Glutamatergic neuron (in vitro differentiated cells): ENCODE results near the gene IL1RAP. TPM values are rescaled to one million over a fixed set of nuclear protein-coding genes. Genes with fewer than 3 reads are reported as not detected.

Source experiments
- DNase-seq: peaks from one replicate; pipeline ENCODE4 v3.0.0; 2022
- H3K27ac Mint-ChIP-seq: one replicate; pipeline ENCODE4 v1.8.0; 2020; ENCODE audit warnings: mild to moderate bottlenecking, mixed read lengths, inconsistent platforms; ENCODE audit not compliant: unreplicated experiment
- H3K27me3 Mint-ChIP-seq: one replicate; pipeline ENCODE4 v1.8.0; 2020; ENCODE audit warnings: mild to moderate bottlenecking, moderate library complexity, mixed read lengths, inconsistent platforms; ENCODE audit not compliant: unreplicated experiment
- H3K36me3 Mint-ChIP-seq: one replicate; pipeline ENCODE4 v1.8.0; 2020; ENCODE audit warnings: mild to moderate bottlenecking, mixed read lengths, inconsistent platforms; ENCODE audit not compliant: unreplicated experiment
- H3K4me1 Mint-ChIP-seq: one replicate; pipeline ENCODE4 v1.8.0; 2020; ENCODE audit warnings: mild to moderate bottlenecking, low read depth, mixed read lengths, inconsistent platforms; ENCODE audit not compliant: unreplicated experiment
- H3K4me3 Mint-ChIP-seq: one replicate; pipeline ENCODE4 v1.8.0; 2020; ENCODE audit warnings: mild to moderate bottlenecking, mixed read lengths, inconsistent platforms; ENCODE audit not compliant: unreplicated experiment
- H3K9me3 Mint-ChIP-seq: one replicate; pipeline ENCODE4 v1.8.0; 2020; ENCODE audit warnings: mild to moderate bottlenecking, moderate library complexity, mixed read lengths, inconsistent platforms; ENCODE audit not compliant: unreplicated experiment
- CTCF ChIP-seq: fragments of 200-600 bp; sonication (generic); IDR thresholded peaks from one replicate; pipeline ENCODE4 v1.5.0; 2021; ENCODE audit not compliant: partially characterized antibody, unreplicated experiment
- total RNA-seq: library from RNA; stranded (reverse); fragmentation: NEBNext Ultra II Directional; extraction: Animal tissue kit (Norgen Biotek cat#: 25700); gene quantifications from one replicate; pipeline ENCODE4 v1.2.1, GENCODE V29; 2021; ENCODE audit not compliant: unreplicated experiment

IL1RAP gene
- total RNA-seq, 1 donor from 2014 or later, result 0.37 TPM

GRCh38 chr3:190595179-190595795 lies 81.4 kb downstream of the IL1RAP start:
- H3K36me3 Mint-ChIP-seq, result no peaks in the 10 kb centered on the region
- H3K4me1 Mint-ChIP-seq, result peaks cover 3% of the 10 kb centered on the region
- no peak for TF ChIP-seq CTCF
- H3K4me3 Mint-ChIP-seq, result no peak overlapping the region
- no peak overlapping the region for H3K27ac Mint-ChIP-seq
- DNase-seq, result no peak
- H3K27me3 Mint-ChIP-seq, result peaks cover 3% of the 10 kb centered on the region
- H3K9me3 Mint-ChIP-seq, result no peaks in the 10 kb centered on the region

- Mint-ChIP-seq H3K27me3 (peaks cover 3% of the 10 kb centered on the region), H3K9me3 (no peaks in the 10 kb centered on the region), H3K4me1 (peaks cover 3% of the 10 kb centered on the region), H3K4me3 (no peak overlapping the region), H3K27ac (no peak overlapping the region), H3K36me3 (no peaks in the 10 kb centered on the region)
- DNase-seq, result no peak
- no peak for TF ChIP-seq CTCF
Observed at GRCh38 chr3:190595807-190596206, 81.9 kb downstream of the IL1RAP start.

GRCh38 chr3:190596349-190597285 lies 82.7 kb downstream of the IL1RAP start:
- Mint-ChIP-seq H3K4me3 (no peak overlapping the region), H3K9me3 (no peaks in the 10 kb centered on the region), H3K36me3 (no peaks in the 10 kb centered on the region)

GRCh38 chr3:190597291-190597690 lies 83.4 kb downstream of the IL1RAP start:
- Mint-ChIP-seq H3K9me3 (no peaks in the 10 kb centered on the region), H3K27me3 (peaks cover 3% of the 10 kb centered on the region), H3K36me3 (no peaks in the 10 kb centered on the region), H3K4me1 (peaks cover 3% of the 10 kb centered on the region), H3K27ac (no peak overlapping the region), H3K4me3 (no peak overlapping the region)
- no peak for TF ChIP-seq CTCF
- no peak for DNase-seq

More at GRCh38 chr3:190596349-190597285, 82.7 kb downstream of the IL1RAP start:
- no peak for TF ChIP-seq CTCF
- Mint-ChIP-seq H3K4me1 (peaks cover 3% of the 10 kb centered on the region), H3K27ac (no peak overlapping the region), H3K27me3 (peaks cover 3% of the 10 kb centered on the region)
- no peak for DNase-seq

GRCh38 chr3:190601622-190602021 lies 87.7 kb downstream of the IL1RAP start:
- no peak for DNase-seq
- H3K4me1 Mint-ChIP-seq, result no peaks in the 10 kb centered on the region
- H3K36me3 Mint-ChIP-seq, result no peaks in the 10 kb centered on the region
- no peaks in the 10 kb centered on the region for H3K9me3 Mint-ChIP-seq
- TF ChIP-seq CTCF, result no peak
- no peak overlapping the region for H3K4me3 Mint-ChIP-seq
- H3K27me3 Mint-ChIP-seq, result peaks cover 1% of the 10 kb centered on the region
- H3K27ac Mint-ChIP-seq, result no peak overlapping the region
